Measurements from ENCODE around the gene PAK4. TPM values are rescaled to one million over a fixed set of nuclear protein-coding genes. Genes with fewer than 3 reads are reported as not detected.
"Not testable (repeated sequence)": the region's sequence is repeated elsewhere in the genome, so short reads cannot be mapped to it uniquely, and the experiment has no call there.

PAK4 gene
- polyA plus RNA-seq, 5 donors = 32.3 to 71.0 (median 52.4) TPM

DNA sequence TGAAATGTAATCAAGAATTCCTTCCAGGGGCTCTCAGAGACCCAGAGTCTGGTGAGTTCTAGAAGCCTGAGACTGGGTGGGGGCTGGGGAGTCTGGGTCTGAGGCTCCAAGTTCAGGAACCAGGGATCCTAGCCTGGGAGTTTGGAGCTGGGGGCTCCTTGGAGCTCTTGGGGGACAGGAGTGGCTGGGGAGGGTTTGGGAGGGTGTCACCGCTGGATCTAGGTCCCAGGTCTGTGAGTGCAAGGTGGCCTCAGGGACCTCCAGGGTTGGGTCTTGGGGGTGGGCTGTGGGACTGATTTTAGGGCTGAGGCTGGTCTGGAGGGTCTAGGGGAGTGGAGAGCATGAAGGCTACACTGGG lies 77.4 kb downstream of the PAK4 start:
- DNase-seq = no peak

DNA sequence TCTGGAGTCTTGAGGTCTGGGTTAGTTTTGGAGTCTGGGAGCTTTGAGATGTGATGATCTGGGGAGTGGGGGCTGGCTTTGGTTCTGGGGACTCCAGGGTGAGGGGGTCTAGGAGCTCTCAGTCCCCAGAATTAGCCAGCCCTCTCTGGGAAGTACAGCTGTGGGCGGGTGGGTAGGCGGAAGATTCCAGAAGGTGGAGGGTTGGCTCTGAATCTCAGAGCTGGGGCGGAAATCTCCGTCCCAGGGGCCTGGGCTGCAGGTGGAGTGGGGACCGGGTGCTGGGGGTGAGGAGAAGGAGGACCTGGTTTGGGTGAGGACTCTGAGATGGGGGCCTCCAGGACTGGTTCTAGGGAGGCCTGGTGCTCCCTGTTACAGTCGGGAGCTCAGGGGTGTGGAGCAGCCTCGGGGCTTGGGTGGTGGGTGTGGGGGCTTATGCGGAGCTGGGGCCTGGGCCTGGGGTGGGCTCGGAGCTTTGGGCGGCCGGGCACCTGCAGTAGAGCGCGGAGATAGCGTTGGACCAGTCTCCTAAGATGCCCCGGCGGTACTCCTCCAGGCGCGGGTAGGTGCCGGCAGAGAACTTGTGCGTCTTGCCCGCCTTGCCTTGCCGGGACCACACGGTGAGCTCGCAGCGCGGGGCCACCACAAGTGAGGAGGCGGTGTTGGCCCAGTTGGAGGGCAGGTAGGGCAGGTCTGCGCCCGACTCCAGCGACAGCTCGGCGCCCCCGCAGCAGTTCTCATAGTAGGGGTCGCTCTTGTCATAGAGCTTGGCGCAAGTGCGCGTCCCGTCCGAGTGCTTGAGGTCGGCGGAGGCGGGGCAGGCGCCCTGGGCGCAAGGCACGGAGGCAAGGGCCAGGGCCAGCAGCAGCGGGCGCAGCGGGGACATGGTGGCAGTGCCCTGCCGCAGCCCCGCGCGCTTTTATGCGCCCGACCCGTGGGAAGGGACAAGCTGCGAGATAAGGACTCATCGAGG lies 78.1 kb downstream of the PAK4 start, which contains the start of gene SYCN:
Gene SYCN (minus strand): TSS at position 892 of the 970 bp plus-strand sequence. CDS start 9 bp downstream, at position 883.
- DNase-seq = no peak

DNA sequence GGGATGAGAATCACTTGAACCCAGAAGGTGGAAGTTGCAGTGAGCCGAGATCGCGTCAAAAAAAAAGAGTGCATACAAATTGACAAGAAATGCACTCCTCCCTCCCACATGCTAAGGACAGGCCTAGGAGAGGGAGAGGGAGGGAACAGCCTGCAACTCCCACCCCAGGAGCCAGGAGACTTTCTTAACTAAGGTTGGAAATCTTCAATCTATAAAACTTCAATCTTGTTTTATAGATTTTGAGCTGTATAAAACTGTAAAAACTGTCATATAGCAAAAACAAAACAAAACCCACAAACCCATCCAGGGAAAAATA lies 79.8 kb downstream of the PAK4 start:
- DNase-seq = no peak

DNA sequence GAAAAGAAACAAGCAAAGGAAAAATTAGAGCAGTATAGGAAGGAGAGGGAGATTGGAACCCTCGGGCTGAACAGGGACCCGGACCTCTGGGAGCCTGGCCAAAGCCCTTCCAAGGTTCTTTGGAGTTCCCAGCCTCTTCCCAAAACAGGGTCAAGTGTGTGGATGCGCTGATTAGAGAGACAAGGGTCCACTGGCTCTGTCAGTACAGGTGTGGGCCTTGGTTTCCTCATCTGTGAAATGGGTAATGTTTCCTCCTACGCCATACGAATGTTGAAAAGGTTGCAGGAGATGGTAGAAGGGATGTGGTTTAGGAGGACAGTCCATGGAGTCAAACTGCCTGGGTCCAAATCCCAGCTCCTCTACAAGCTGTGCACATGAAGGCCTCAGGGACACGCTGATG lies 80.5 kb downstream of the PAK4 start:
- DNase-seq = no peak

DNA sequence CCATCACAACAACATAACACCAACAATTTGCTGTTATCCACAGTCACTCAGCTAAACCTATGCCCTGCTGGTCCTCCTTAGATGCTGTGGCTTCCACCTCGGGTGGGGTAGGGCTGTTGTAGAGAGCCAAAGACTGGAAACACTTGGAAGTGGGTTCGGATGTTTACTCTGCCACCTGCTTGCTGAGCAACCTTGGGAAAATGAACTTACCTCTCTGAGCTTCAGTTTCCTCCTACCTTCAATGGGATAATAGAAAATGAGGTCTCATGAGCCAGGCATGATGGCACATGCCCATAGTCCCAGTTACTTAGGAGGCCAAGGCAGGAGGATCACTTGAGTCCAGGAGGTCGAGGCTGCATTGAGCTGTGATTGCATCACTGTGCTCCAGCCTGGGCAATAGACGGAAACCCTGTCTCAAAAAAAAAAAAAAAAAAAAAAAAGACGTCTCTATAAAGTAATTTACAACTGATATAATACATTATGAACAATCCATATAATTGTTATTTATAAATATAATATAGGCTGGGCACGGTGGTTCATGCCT lies 81.8 kb downstream of the PAK4 start:
- DNase-seq = no peak

DNA sequence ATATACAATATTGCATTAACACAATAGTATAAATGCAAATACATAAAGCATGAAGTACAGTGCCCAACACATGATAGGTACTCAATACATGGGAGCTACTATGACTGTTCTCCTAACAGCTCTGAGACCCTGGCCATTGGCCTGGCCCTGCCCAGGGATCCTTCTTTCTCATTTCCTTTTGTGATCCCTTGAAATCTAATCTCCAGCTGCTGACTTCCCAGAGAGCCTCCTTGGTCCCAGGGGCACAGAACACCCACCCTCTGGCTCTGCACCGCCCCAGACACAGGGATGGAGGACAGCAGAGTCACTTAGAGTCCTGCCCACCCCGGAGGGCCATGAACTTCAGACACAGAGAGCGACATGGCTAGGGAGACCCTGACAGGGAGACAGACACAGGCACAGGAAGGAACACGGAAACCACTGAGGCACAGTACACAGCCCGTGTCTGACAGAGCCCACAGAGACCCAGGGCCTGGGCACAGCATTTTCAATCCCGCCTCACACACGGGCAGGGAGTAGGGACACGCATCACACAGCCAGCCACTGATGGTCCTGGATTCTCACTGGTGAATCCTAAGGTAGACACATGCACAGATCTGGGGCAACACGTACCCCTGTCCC lies 82.7 kb downstream of the PAK4 start:
- no peak for DNase-seq

DNA sequence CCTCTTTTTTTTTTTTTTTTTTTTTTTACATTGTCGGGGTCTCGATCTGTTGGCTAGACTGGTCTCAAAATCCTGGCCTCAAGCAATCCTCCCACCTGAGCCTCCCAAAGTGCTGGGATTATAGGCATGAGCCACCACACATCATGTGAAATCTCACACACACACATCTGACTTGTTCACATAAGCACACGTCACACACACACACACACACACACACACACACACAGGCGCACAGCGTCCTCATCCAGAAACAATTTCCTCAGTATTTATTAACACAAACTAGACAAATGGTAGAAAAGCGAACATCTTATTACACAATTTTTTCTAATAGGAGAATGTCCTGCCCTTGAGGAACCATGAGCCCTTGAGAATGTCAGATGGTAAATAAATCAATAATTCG lies 83.6 kb downstream of the PAK4 start:
- DNase-seq = no peak

DNA sequence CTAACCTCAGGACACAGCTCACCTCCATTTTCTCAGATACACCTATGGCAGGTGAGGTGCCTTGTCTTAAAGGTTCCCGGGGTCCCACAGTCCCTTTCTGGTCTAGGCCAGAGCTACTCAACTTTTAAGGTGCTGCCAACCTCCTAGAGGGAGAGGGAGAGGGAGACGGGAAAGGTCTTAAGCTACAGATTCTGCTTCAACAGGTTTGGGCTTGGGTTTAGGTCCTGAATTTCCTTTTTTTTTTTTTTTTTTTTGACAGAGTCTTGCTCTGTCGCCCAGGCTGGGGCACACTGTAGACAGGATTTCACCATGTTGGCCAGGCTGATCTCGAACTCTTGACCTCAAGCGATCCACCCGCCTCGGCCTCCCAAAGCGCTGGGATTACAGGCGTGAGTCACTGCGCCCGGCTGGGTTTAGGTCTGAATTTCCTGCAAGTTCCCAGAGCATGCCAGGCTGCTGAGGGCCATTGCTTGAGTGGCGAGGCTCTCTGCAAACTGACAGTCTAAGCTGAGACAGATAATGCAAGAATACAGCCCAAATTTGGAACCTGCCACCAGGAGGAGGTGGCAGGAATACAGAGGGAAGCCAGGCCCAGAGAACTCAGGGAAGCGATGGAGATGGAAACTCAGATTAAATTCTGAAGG lies 86.3 kb downstream of the PAK4 start:
- DNase-seq = no peak

DNA sequence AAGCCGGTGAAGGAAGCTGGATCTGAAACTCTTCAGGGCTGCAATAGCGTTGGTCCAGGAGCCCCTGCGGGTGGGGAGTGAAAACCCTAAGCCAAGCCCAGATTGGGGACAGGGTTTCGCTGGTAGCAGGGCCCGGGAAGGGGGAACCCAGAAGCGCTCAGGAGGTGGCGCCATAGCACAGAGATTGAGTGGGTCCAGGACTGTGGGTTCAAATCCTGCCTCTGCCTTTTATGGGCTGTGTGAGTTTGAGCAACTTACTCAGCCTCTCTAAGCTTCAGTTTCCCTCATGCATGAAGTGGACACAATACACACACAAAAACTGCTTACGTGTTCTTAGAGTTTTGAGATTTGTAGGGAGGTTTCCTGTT lies 86.8 kb downstream of the PAK4 start:
- DNase-seq = no peak

DNA sequence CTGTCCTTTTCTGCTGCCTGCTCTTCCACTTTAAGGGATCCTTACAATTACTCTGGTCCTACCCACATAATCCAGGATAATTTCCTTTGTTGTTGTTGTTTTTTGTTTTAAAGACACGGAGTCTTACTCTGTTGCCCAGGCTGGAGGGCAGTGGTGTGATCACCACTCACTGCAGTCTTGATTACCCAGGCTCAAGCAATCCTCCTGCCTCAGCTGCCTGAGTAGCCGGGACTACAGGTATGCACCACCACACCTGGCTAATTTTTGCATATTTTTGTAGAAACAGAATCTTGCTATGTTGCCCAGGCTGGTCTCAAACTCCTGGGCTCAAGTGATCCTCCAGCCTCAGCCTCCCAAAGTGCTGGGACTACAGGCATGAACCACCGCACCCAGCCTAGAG lies 89.7 kb downstream of the PAK4 start:
- DNase-seq = not testable (repeated sequence)

DNA sequence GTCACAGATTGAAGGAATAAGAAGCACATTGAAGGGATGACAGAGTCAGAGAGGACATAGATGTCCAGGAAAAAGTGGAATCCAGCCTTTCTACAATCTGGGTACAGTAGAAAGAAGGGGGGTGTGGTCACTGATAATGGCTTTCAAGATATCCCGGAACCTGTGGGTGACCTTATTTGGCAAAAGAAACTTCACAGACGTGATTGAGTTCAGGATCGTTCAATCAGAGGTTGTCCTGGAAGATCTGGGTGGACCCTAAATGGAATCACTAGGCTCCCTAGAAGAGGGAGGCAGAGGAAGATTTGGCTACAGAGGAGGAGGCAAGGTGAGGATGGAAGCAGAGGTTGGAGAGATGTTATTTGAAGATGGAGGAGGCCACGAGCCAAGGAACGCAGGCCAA lies 91.5 kb downstream of the PAK4 start:
- DNase-seq = no peak

DNA sequence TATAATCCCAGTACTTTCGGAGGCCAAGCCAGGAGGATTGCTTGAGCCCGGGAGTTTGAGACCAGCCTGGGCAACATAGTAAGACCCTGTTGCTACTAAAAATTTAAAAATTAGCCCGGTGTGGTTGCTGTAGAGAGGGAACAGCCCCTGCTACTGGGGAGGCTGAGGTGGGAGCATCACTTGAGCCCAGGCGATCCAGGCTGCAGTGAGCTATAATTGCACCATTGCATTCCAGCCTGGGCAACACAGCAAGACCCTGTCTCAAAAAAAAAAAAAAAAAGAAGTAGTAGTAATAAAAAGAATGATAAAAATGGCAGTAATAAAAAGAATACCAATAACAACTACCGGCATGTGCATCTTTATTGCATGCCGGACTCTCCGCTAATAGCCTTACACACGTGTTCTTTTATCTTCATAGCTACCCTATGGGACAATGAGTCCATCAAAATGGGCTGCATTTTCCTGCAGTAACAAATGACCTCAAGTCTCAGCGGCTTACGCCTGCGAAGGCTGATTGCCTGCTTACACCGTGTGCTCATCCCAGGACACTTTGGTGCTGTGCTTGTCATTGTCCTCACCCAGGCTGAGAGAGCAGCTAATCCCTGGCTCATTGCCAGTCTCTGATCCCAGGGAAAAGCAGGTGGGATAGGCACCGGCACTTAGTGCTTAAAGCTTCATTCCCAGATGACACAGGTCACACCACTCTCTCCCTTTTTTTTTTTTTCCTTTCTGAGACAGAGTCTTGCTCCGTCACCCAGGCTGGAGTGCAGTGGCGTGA lies 92.8 kb downstream of the PAK4 start:
- no peak for DNase-seq

DNA sequence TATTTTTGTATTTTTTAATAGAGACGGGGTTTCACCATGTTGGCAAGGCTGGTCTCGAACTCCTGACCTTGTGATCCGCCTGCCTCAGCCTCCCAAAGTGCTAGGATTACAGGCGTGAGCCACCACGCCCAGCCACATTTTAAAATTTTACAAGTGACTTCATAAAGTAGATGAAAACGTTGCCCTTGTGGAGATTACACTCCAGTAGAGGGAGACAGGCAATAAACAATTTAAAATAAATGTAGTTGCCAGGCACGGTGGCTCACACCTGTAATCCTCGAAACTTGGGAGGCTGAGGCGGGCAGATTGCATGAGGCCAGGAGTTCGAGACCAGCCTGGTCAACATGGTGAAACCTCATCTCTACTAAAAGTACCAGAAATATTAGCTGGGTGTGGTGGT lies 93.5 kb downstream of the PAK4 start:
- not testable (repeated sequence) for DNase-seq

DNA sequence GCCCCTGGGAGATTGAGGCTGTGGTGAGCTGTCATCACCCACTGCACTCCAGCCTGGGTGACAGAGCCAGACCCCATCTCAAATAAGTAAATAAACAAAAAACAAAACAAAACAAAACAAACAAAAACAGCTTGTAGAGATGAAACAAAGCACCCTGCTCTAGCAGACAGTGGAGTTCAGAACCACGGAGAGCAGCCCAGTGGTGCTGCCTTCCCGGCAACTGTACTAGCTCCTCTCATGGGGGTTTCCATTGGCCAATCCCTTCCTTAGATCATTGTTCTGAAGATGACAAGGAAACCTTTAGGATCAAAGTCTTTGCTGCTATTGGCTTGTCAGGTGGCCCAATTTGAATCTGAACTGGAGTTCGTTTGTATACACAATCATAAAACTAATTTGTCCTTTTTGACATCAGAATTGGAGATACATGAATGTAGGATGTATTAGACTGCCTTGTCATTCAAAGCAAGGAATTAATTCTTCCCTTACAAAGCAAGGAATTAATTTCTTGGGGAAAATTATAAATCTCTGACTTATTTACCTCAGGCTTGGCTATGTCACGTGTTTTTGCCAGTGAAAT lies 98.2 kb downstream of the PAK4 start:
- DNase-seq = no peak

DNA sequence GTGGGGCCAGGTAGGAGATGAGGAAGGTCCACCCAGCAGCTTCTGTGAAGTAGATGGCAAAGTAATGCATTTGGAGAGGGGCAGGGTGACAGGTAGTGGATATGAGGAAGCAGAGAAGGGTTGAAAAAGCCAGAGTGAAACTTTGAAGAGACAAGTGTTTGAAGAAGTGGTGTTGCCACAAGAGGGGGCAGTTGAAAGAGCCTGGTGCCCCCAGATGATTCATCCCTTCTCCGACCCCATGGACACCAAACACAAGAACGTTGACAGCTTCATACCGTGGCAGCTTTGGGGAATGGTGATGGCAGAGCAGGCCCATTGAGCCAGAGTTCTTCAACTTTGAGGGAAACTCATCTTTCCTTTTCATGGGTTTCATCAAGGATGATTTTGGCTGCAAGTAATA lies 99.3 kb downstream of the PAK4 start:
- no peak for DNase-seq

Other genes with a start within 250 kb of the PAK4 start
- 1 to 10 TPM; 6.4 to 9.4 (median 8.4) TPM for gene RINL, start 247.5 kb upstream of the PAK4 start, polyA plus RNA-seq (ENCODE audit: insufficient read depth in 1 of 5, insufficient read length in 5 of 5, low replicate concordance in 1 of 5)
- 10 to 100 TPM; 46.7 to 60.0 (median 56.8) TPM for gene SIRT2, start 226.2 kb upstream of the PAK4 start, polyA plus RNA-seq (ENCODE audit: insufficient read depth in 1 of 5, insufficient read length in 5 of 5, low replicate concordance in 1 of 5)
- 10 to 100 TPM in 1 of 5 donors, 1 to 10 TPM in 4; 4.7 to 10.1 (median 5.5) TPM for gene NFKBIB, start 225.8 kb upstream of the PAK4 start, polyA plus RNA-seq (ENCODE audit: insufficient read depth in 1 of 5, insufficient read length in 5 of 5, low replicate concordance in 1 of 5)
- gene CCER2, start 213.6 kb upstream of the PAK4 start, polyA plus RNA-seq (ENCODE audit: insufficient read depth in 1 of 5, insufficient read length in 5 of 5, low replicate concordance in 1 of 5) = 1 to 10 TPM in 2 of 5 donors, under 1 TPM in 2, not detected in 1; 0.46 to 1.1 (median 0.80) TPM
- 10 to 100 TPM; 28.8 to 42.3 (median 37.7) TPM for gene SARS2, start 195.0 kb upstream of the PAK4 start, polyA plus RNA-seq (ENCODE audit: insufficient read depth in 1 of 5, insufficient read length in 5 of 5, low replicate concordance in 1 of 5)
- 10 to 100 TPM; 10.9 to 25.8 (median 15.0) TPM for gene MRPS12, start 194.8 kb upstream of the PAK4 start, polyA plus RNA-seq (ENCODE audit: insufficient read depth in 1 of 5, insufficient read length in 5 of 5, low replicate concordance in 1 of 5)
- gene FBXO17, start 150.0 kb upstream of the PAK4 start, polyA plus RNA-seq (ENCODE audit: insufficient read depth in 1 of 5, insufficient read length in 5 of 5, low replicate concordance in 1 of 5) = 10 to 100 TPM; 36.5 to 48.9 (median 44.2) TPM
- gene FBXO27, start 93.2 kb upstream of the PAK4 start, polyA plus RNA-seq (ENCODE audit: insufficient read depth in 1 of 5, insufficient read length in 5 of 5, low replicate concordance in 1 of 5) = 1 to 10 TPM; 3.6 to 5.1 (median 4.1) TPM
- under 1 TPM; 0.08 to 0.16 (median 0.14) TPM for gene ACP7, start 41.4 kb upstream of the PAK4 start, polyA plus RNA-seq (ENCODE audit: insufficient read depth in 1 of 5, insufficient read length in 5 of 5, low replicate concordance in 1 of 5)
- gene NCCRP1, start 71.2 kb downstream of the PAK4 start, polyA plus RNA-seq (ENCODE audit: insufficient read depth in 1 of 5, insufficient read length in 5 of 5, low replicate concordance in 1 of 5) = under 1 TPM; 0.09 to 0.29 (median 0.21) TPM
- gene SYCN, start 78.5 kb downstream of the PAK4 start, polyA plus RNA-seq (ENCODE audit: insufficient read depth in 1 of 5, insufficient read length in 5 of 5, low replicate concordance in 1 of 5) = not detected
- gene IFNL3, start 119.2 kb downstream of the PAK4 start, polyA plus RNA-seq (ENCODE audit: insufficient read depth in 1 of 5, insufficient read length in 5 of 5, low replicate concordance in 1 of 5) = not detected
- gene IFNL4, start 123.1 kb downstream of the PAK4 start, polyA plus RNA-seq (ENCODE audit: insufficient read depth in 1 of 5, insufficient read length in 5 of 5, low replicate concordance in 1 of 5) = not detected
- gene IFNL2, start 142.6 kb downstream of the PAK4 start, polyA plus RNA-seq (ENCODE audit: insufficient read depth in 1 of 5, insufficient read length in 5 of 5, low replicate concordance in 1 of 5) = not detected
- not detected for gene IFNL1, start 170.6 kb downstream of the PAK4 start, polyA plus RNA-seq (ENCODE audit: insufficient read depth in 1 of 5, insufficient read length in 5 of 5, low replicate concordance in 1 of 5)
- 1 to 10 TPM; 1.3 to 3.3 (median 2.1) TPM for gene LRFN1, start 195.1 kb downstream of the PAK4 start, polyA plus RNA-seq (ENCODE audit: insufficient read depth in 1 of 5, insufficient read length in 5 of 5, low replicate concordance in 1 of 5)
- 10 to 100 TPM; 42.5 to 54.5 (median 50.2) TPM for gene GMFG, start 210.3 kb downstream of the PAK4 start, polyA plus RNA-seq (ENCODE audit: insufficient read depth in 1 of 5, insufficient read length in 5 of 5, low replicate concordance in 1 of 5)
- gene SAMD4B, start 216.6 kb downstream of the PAK4 start, polyA plus RNA-seq (ENCODE audit: insufficient read depth in 1 of 5, insufficient read length in 5 of 5, low replicate concordance in 1 of 5) = 100 to 1,000 TPM in 3 of 5 donors, 10 to 100 TPM in 2; 79.7 to 128 (median 117) TPM